Glutamatergic neuron (in vitro differentiated cells): Measurements from ENCODE around the gene GAL. TPM values are rescaled to one million over a fixed set of nuclear protein-coding genes. Genes with fewer than 3 reads are reported as not detected.

Experiments
- DNase-seq: peaks from one replicate; pipeline ENCODE4 v3.0.0; 2022
- H3K27ac Mint-ChIP-seq: one replicate; pipeline ENCODE4 v1.8.0; 2020; ENCODE audit warnings: mild to moderate bottlenecking, mixed read lengths, inconsistent platforms; ENCODE audit not compliant: unreplicated experiment
- H3K27me3 Mint-ChIP-seq: one replicate; pipeline ENCODE4 v1.8.0; 2020; ENCODE audit warnings: mild to moderate bottlenecking, moderate library complexity, mixed read lengths, inconsistent platforms; ENCODE audit not compliant: unreplicated experiment
- H3K36me3 Mint-ChIP-seq: one replicate; pipeline ENCODE4 v1.8.0; 2020; ENCODE audit warnings: mild to moderate bottlenecking, mixed read lengths, inconsistent platforms; ENCODE audit not compliant: unreplicated experiment
- H3K4me1 Mint-ChIP-seq: one replicate; pipeline ENCODE4 v1.8.0; 2020; ENCODE audit warnings: mild to moderate bottlenecking, low read depth, mixed read lengths, inconsistent platforms; ENCODE audit not compliant: unreplicated experiment
- H3K4me3 Mint-ChIP-seq: one replicate; pipeline ENCODE4 v1.8.0; 2020; ENCODE audit warnings: mild to moderate bottlenecking, mixed read lengths, inconsistent platforms; ENCODE audit not compliant: unreplicated experiment
- H3K9me3 Mint-ChIP-seq: one replicate; pipeline ENCODE4 v1.8.0; 2020; ENCODE audit warnings: mild to moderate bottlenecking, moderate library complexity, mixed read lengths, inconsistent platforms; ENCODE audit not compliant: unreplicated experiment
- total RNA-seq: library from RNA; stranded (reverse); fragmentation: NEBNext Ultra II Directional; extraction: Animal tissue kit (Norgen Biotek cat#: 25700); gene quantifications from one replicate; pipeline ENCODE4 v1.2.1, GENCODE V29; 2021; ENCODE audit not compliant: unreplicated experiment
- TF ChIP-seq, protein P1 (sequence below): fragments of 200-600 bp; sonication (generic); IDR thresholded peaks from one replicate; pipeline ENCODE4 v1.5.0; 2021; ENCODE audit not compliant: partially characterized antibody, unreplicated experiment

GAL gene
- total RNA-seq, 1 donor from 2014 or later = 37.6 TPM

DNA sequence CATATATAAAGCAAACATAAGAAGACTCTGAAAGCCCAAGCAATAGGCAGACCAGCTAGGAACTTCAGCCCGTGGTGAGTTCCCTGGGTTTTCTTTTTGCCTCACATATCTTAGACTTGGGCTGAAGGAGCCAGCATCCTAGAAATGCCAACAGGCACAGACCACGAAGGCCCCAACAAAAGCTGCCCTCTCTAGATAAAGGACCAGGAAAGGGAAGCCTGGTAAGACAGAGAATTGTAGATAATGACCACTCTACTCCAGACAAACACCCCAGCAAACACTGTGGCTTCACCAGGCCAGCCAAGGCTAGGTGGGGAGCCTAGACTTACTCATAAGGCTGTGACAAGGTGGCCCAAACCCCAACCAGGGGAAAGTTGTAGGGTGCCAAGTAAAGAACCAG lies 11.2 kb downstream of the GAL start:
- DNase-seq = no peak
- Mint-ChIP-seq H3K27ac (no peak overlapping the region), H3K4me1 (no peaks in the 10 kb centered on the region), H3K36me3 (no peaks in the 10 kb centered on the region), H3K4me3 (no peak overlapping the region), H3K9me3 (peaks cover 6% of the 10 kb centered on the region), H3K27me3 (no peaks in the 10 kb centered on the region)
- TF ChIP-seq, protein P1, sequence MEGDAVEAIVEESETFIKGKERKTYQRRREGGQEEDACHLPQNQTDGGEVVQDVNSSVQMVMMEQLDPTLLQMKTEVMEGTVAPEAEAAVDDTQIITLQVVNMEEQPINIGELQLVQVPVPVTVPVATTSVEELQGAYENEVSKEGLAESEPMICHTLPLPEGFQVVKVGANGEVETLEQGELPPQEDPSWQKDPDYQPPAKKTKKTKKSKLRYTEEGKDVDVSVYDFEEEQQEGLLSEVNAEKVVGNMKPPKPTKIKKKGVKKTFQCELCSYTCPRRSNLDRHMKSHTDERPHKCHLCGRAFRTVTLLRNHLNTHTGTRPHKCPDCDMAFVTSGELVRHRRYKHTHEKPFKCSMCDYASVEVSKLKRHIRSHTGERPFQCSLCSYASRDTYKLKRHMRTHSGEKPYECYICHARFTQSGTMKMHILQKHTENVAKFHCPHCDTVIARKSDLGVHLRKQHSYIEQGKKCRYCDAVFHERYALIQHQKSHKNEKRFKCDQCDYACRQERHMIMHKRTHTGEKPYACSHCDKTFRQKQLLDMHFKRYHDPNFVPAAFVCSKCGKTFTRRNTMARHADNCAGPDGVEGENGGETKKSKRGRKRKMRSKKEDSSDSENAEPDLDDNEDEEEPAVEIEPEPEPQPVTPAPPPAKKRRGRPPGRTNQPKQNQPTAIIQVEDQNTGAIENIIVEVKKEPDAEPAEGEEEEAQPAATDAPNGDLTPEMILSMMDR = no peak

DNA sequence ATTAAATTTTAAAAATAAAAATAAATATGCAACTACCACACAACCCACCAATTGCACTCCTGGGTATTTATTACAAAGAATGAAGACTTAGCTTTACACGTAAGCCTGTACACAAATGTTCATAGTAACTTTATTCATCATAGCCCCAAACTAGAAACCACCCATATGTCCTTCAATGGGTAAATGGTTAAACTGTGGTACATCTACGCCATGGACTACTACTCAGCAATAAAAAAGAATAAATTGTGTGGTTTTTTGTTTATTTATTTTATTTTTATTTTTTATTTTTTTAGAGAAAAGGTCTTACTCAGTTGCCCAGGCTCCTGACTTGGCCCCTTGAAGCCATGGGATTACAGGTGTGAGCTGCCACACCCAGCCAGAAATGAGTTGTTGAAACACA lies 14.6 kb downstream of the GAL start:
- TF ChIP-seq, protein P1 = no peak
- Mint-ChIP-seq H3K4me3 (no peak overlapping the region), H3K9me3 (peaks cover 3% of the 10 kb centered on the region), H3K36me3 (no peaks in the 10 kb centered on the region), H3K27ac (no peak overlapping the region), H3K27me3 (no peaks in the 10 kb centered on the region), H3K4me1 (no peaks in the 10 kb centered on the region)
- no peak for DNase-seq

DNA sequence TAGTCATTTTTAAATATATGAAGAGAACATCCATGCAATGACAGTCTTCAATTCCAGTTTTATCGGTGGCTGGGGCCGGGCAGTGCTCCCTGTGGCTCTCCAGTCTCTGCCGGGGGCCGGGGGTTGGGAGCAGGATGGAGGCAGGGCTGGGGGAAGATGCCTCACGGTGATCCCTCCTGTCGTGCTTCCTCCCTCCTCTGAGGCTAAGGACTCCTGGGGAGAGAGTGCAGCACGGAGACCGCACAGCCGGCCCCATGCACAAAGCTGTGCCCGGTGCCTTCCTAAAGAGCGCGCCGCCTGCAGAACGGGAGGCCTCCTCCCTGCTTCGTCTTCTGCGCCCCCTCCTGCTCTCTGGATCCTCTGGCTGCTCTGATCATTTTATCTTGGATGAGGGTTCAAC lies 20.5 kb downstream of the GAL start:
- Mint-ChIP-seq H3K27ac (no peak overlapping the region), H3K4me3 (no peak overlapping the region), H3K27me3 (peaks cover 2% of the 10 kb centered on the region), H3K36me3 (no peaks in the 10 kb centered on the region), H3K4me1 (peaks cover 10% of the 10 kb centered on the region), H3K9me3 (no peaks in the 10 kb centered on the region)
- DNase-seq = no peak
- TF ChIP-seq, protein P1 = no peak

DNA sequence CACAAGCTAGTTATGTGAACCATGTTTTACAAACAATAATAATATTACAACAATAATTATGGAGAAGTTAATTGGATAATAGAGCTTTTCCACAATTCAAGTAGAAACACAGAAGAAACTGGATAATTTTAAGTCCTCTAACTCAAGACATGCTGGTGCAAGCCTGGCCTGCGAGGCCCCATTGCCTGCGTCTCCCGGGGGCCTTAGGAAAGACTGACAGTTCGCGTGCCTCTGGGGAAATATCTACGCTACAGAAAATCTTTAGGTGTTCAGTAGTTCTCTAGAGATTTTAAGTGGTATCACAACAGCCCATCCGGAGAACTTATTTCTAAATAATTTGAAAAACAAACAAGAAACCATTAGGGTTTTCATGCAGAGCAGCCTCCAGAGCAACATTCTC lies 23.2 kb downstream of the GAL start:
- no peak overlapping the region for H3K4me3 Mint-ChIP-seq
- H3K27ac Mint-ChIP-seq = no peak overlapping the region
- no peaks in the 10 kb centered on the region for H3K9me3 Mint-ChIP-seq
- peaks cover 2% of the 10 kb centered on the region for H3K27me3 Mint-ChIP-seq
- no peak for DNase-seq
- H3K4me1 Mint-ChIP-seq = peaks cover 10% of the 10 kb centered on the region
- TF ChIP-seq, protein P1 = no peak
- no peaks in the 10 kb centered on the region for H3K36me3 Mint-ChIP-seq

DNA sequence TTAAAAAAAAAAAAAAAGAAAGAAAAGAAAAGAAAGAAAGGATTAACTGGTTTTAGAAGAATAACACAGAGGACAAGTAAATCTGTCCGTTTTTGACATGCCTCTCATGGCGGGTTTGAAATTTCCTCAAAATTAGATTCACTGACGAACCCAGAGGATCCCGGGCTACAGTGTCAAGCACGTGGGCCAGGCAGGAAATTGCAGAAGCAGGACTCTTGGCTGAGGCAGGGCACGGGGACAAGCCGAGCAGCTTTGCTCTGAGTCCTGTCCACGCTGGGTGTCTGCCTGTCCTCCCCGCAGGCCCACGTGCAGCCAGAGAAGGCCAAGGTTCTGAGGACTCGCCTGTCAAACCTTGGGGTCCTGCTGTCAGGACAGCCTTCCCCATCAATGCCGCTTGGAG lies 24.7 kb downstream of the GAL start:
- TF ChIP-seq, protein P1 = no peak
- no peaks in the 10 kb centered on the region for H3K9me3 Mint-ChIP-seq
- H3K36me3 Mint-ChIP-seq = no peaks in the 10 kb centered on the region
- DNase-seq = no peak
- peaks cover 10% of the 10 kb centered on the region for H3K4me1 Mint-ChIP-seq
- peaks cover 2% of the 10 kb centered on the region for H3K27me3 Mint-ChIP-seq
- H3K27ac Mint-ChIP-seq = no peak overlapping the region
- no peak overlapping the region for H3K4me3 Mint-ChIP-seq
